Activated CD4-positive, CD25-positive, alpha-beta regulatory T cell treated with anti-CD3 and anti-CD28 coated beads, Interleukin-2, amount 50 U/mL, for 24 hours (primary cell): ENCODE results near the gene CRHR2.
"Not testable (repeated sequence)": the region's sequence is repeated elsewhere in the genome, so short reads cannot be mapped to it uniquely, and the experiment has no call there.

Experiments used
- ATAC-seq, 2 donors: fragments of 150-1000 bp; cut with Tn5 transposase; one replicate each; pipeline ENCODE4 v1.10.0; 2021; ENCODE audit warnings: mild to moderate bottlenecking in 1 of 2, moderate library complexity in 1 of 2

CRHR2 gene

GRCh38 chr7:30652698-30653641 lies 29.3 kb downstream of the CRHR2 start:
- no peak for ATAC-seq

GRCh38 chr7:30652132-30652531 lies 30.1 kb downstream of the CRHR2 start:
- ATAC-seq = no peak

- ATAC-seq = no peak
Measured at GRCh38 chr7:30650421-30650808, 31.8 kb downstream of the CRHR2 start.

GRCh38 chr7:30649717-30650420 lies 32.4 kb downstream of the CRHR2 start:
- no peak for ATAC-seq

GRCh38 chr7:30648744-30649540 lies 33.3 kb downstream of the CRHR2 start:
- ATAC-seq = no peak

GRCh38 chr7:30647589-30648364 lies 34.5 kb downstream of the CRHR2 start:
- ATAC-seq = no peak

- no peak for ATAC-seq
Measured at GRCh38 chr7:30646154-30646553, 36.1 kb downstream of the CRHR2 start.

- ATAC-seq = no peak
Measured at GRCh38 chr7:30645661-30646060, 36.6 kb downstream of the CRHR2 start.

GRCh38 chr7:30644286-30644955 lies 37.8 kb downstream of the CRHR2 start:
- no peak for ATAC-seq

- no peak for ATAC-seq
Measured at GRCh38 chr7:30642789-30643188, 39.5 kb downstream of the CRHR2 start.

- ATAC-seq = not testable (repeated sequence)
Measured at GRCh38 chr7:30642322-30642721, 39.9 kb downstream of the CRHR2 start.

- ATAC-seq = no peak
Measured at GRCh38 chr7:30635798-30636197, 46.5 kb downstream of the CRHR2 start.

GRCh38 chr7:30634634-30635201 lies 47.5 kb downstream of the CRHR2 start:
- no peak for ATAC-seq

GRCh38 chr7:30634193-30634626 lies 48.0 kb downstream of the CRHR2 start:
- ATAC-seq = no peak

- no peak for ATAC-seq
Measured at GRCh38 chr7:30633223-30633622, 49.0 kb downstream of the CRHR2 start.

GRCh38 chr7:30630986-30631385 lies 51.3 kb downstream of the CRHR2 start:
- ATAC-seq = no peak

GRCh38 chr7:30627026-30627425 lies 55.2 kb downstream of the CRHR2 start:
- peak; percentile 56 to 68 for ATAC-seq

- no peak for ATAC-seq
Measured at GRCh38 chr7:30625283-30625682, 57.0 kb downstream of the CRHR2 start.

- ATAC-seq = no peak
Measured at GRCh38 chr7:30618961-30619360, 63.3 kb downstream of the CRHR2 start.

- ATAC-seq = no peak
Measured at GRCh38 chr7:30618080-30618676, 64.1 kb downstream of the CRHR2 start.

GRCh38 chr7:30617359-30617758 lies 64.9 kb downstream of the CRHR2 start:
- no peak for ATAC-seq
